NCI-H128 (cell line): ENCODE measurements around the gene USP24.

Source experiments
- DNase-seq: peaks from one replicate; lab custom pipeline; 2025; ENCODE audit not compliant: unreplicated experiment; lab: John Stamatoyannopoulos, UW

The USP24 gene

GRCh38 chr1:55159571-55159970 lies 55.6 kb downstream of the USP24 start:
- DNase-seq = no peak

- DNase-seq = no peak
These were observed 58.6 kb downstream of the USP24 start for GRCh38 chr1:55156608-55157007.

- no peak for DNase-seq
These were observed 59.1 kb downstream of the USP24 start for GRCh38 chr1:55156093-55156492.

DNA sequence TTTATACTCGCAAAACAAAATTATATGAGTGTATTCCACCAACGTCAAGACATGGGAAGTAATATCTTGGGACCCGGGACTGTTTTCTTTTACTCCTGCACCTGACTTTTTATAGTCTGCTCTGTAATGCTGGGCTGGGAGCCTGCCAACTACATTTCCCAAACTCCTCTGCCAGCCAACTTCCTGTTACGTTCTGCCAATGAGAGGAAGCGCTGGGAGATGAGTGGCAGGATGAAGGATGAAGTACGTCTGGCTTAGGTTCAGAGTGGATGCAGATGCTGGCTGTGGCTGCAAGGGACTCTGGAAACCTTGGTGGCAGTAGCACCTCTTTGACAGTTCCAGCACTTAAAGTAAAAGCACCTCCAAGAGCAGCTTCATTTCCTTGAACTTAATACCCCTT lies 59.6 kb downstream of the USP24 start:
- DNase-seq = no peak

DNA sequence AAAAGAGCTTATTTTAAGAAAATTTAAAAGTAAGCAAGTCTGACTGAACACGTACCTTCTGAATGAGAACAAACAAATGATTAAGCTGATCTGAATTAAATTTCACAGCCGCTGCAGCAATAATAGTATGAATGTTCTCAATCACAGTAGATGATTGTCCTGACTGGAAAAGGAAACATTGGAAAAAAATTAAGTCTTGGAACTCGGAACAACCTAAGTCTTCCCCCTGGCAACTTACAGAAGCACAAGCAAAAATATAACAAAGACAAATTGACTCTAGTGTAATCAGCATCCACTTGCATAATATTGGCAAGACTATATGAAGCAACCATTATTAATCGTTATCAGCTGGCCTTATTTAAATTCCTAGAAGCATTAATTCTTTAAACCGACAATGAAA lies 60.5 kb downstream of the USP24 start:
- no peak for DNase-seq

- no peak for DNase-seq
These were observed 62.1 kb downstream of the USP24 start for GRCh38 chr1:55153031-55153430.

- no peak for DNase-seq
These were observed 64.1 kb downstream of the USP24 start for GRCh38 chr1:55150880-55151588.

- no peak for DNase-seq
These were observed 66.5 kb downstream of the USP24 start for GRCh38 chr1:55148676-55149075.

DNA sequence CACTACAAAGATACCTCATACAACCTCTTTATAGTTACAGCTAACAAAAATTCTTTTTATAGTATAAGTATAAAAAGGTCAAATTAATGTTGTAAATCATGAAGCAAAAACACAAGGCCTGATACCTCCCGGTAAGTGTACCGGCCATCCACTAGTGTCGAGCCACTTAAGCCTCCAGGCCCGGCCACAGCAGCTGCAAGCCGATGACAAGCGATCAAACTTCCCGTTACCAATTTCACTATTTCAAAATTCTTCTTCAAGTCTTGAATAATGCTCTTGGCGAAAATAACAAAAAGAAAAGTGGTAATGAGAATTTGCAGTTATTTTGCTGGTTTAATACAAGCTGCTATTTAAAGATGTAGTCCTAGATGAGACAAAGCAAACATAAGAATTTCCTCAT lies 67.6 kb downstream of the USP24 start:
- no peak for DNase-seq

- DNase-seq = no peak
These were observed 68.4 kb downstream of the USP24 start for GRCh38 chr1:55146781-55147180.

- no peak for DNase-seq
These were observed 70.3 kb downstream of the USP24 start for GRCh38 chr1:55144886-55145285.

DNA sequence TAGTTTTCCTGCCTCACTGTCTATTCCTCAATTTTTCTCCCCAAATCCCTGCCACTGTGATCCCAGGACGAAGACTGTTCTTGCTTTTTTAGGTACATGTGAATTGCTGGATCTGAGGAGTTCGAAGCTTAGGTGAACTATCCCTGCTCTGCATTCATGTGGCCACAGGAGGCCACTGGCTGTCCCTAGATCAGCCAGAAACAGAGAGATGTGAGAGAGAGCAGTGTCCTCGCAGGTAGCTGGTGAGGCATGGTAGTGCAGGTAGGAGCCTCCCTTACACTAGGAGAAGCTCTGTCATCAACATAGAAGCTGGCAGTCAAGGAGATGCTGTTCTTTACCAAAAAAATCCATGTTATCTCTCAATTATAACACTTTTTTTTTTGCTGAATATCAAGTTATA lies 71.5 kb downstream of the USP24 start:
- no peak for DNase-seq

GRCh38 chr1:55141295-55141893 lies 73.8 kb downstream of the USP24 start:
- no peak for DNase-seq

DNA sequence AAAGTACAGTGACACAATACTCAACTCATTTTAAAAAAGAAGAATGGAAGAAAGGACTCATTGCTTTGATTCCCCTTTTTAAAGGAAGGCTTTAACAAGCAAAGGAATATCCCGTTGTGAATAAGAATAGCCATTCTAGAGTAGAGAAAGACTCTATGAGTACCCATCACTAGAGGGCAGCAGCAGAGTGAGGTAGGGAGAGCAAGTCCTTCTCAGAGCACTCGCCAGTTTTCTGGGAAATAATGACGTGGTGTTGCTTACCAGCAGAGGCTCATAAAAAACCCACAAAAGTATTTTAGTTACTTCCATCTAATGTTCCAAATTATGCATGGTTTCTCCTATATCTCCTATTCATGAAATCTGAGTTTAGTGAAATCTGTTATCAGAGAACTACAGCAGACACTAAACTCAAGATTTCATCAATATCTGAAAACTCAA lies 74.6 kb downstream of the USP24 start:
- peak; percentile 55 for DNase-seq

- no peak for DNase-seq
These were observed 75.0 kb downstream of the USP24 start for GRCh38 chr1:55140137-55140536.

- DNase-seq = no peak
These were observed 76.3 kb downstream of the USP24 start for GRCh38 chr1:55138823-55139222.

GRCh38 chr1:55134152-55134808 lies 80.9 kb downstream of the USP24 start:
- DNase-seq = no peak

DNA sequence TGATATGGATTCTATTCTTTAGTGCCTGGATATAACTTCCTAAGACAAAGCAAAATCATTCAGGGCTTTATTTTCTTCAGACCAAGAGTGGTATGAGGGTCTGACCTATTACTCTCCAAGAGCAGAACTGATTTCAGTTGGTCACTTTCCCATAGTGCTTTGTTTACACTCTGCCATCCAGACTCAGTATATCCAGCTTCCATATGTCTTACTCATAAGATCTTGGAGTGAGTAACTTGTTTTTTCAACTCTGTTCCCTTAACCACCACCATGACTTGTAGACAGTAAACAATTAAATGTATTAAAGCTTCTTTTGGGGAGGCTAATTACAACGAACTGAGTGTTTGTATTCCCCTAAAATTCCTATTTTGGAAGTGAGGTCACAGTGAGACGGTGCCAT lies 83.4 kb downstream of the USP24 start:
- DNase-seq = no peak

- DNase-seq = no peak
These were observed 83.9 kb downstream of the USP24 start for GRCh38 chr1:55131218-55131617.

- DNase-seq = no peak
These were observed 85.9 kb downstream of the USP24 start for GRCh38 chr1:55129194-55129728.

DNA sequence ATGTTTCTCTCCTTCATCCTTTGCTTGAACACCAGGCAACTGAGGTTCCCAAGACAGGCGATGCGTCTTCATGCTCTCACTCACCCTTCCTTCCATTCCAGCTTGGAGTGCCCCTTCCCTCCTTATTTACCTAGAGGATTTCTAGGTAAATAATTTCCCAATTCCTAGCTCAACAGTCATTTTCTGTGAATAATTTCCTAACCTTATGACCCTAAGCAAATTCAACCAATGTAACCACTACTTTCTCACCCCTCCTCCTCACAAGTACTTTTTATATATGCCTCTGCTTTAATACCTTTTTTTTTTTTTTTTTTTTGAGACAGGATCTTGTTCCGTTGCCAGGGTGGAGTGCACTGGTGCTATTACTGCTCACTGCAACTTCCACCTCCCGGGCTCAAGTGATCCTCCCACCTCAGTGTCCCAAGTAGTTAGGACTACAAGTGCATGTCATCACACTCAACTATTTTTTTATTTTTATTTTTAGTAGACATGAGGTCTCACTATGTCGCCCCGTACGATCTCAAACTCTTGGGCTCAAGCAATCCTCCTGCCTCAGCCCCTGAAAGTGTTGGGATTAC lies 86.7 kb downstream of the USP24 start:
- no peak for DNase-seq

- no peak for DNase-seq
These were observed 87.3 kb downstream of the USP24 start for GRCh38 chr1:55127827-55128343.
